ENCODE data around the gene HSD17B4. TPM values are rescaled to one million over a fixed set of nuclear protein-coding genes. Genes with fewer than 3 reads are reported as not detected.

The HSD17B4 gene
- total RNA-seq: 100 to 1,000 TPM; 159 to 288 (median 224) TPM

DNA sequence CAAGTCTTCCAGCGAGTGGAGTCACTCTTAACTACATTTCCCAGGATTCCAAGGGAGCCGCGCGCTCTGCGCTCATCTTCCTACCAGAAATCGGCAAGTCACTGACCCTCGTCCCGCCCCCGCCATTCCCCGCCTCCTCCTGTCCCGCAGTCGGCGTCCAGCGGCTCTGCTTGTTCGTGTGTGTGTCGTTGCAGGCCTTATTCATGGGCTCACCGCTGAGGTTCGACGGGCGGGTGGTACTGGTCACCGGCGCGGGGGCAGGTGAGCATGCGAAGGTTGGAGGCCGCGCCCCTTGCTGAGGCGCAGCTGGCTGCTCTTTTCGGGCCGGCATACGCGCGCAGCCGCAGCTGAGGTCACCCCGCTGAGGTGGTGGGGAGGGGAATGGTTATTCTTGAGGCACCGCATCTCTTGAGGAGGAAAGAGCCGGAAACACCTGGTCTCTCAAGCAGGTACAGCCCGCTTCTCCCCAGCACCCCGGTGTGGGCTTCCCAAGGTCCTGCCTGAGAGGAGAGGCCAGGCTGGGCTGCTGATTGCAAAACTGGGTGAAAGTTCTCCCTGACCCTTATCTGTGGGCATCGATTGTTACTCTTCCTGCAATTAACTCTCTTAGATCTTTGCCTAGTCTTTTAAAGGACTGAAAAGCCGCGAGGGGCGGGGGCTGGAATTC, at the start of gene HSD17B4:
Gene HSD17B4, plus strand, starts transcription at position 125 of the 667 bp plus-strand sequence. Its CDS starts 79 bp downstream, at position 204.
- Histone ChIP-seq H3K27ac (peak within 1 kb of the TSS; percentile 91 to 94 (median 92)), H3K27me3 (no peaks in the 10 kb centered on the region), H3K4me3 (peak within 1 kb of the TSS; percentile 68 to 93 (median 76)), H3K9me3 (peaks cover 0 to 4% (median 0%) of the 10 kb centered on the region in 4 donors), H3K36me3 (no peaks in the 10 kb centered on the region), H3K4me1 (peaks cover 0 to 17% (median 2%) of the 10 kb centered on the region in 4 donors)
- peak; percentile 90 to 97 (median 93) for DNase-seq
- TF ChIP-seq CTCF (IDR thresholded peaks at IDR 0.05) (peak in 1 of 6 experiments; percentile 8), POLR2A (IDR thresholded peaks at IDR 0.05) (peak; percentile 75 to 86)

DNA sequence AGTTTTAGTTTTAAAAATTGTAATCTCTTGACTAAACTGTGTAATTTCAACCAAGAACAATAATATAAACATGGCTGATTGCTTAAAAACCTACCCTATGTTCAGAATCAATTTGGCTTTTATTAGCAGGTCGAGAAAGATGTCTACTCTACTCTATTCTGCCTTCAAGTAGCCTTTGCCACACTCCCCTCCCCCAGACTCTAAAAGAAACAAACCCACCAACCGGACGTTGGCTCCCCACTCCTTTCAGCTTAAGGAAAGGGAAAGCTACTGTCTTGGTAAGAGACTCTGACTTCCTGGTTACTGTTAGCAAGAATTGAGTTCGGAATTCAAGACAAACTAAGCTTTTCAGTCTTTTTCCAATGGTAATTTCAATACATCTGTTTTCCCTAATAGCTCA, 49.7 kb upstream of the HSD17B4 start:
- no peak overlapping the region for H3K27ac ChIP-seq
- no peaks in the 10 kb centered on the region for H3K36me3 ChIP-seq
- TF ChIP-seq CTCF (IDR thresholded peaks at IDR 0.05) (no peak), POLR2A (IDR thresholded peaks at IDR 0.05) (no peak)
- no peak overlapping the region for H3K4me3 ChIP-seq
- H3K4me1 ChIP-seq: peaks cover 0 to 5% (median 2%) of the 10 kb centered on the region in 4 donors
- H3K27me3 ChIP-seq: no peaks in the 10 kb centered on the region
- no peaks in the 10 kb centered on the region for H3K9me3 ChIP-seq
- no peak for DNase-seq

GRCh38 chr5:119404033-119404432, 48.3 kb upstream of the HSD17B4 start:
- Histone ChIP-seq H3K4me3 (no peak overlapping the region), H3K36me3 (no peaks in the 10 kb centered on the region), H3K9me3 (no peaks in the 10 kb centered on the region), H3K27me3 (no peaks in the 10 kb centered on the region), H3K4me1 (peaks cover 0 to 5% (median under 1%) of the 10 kb centered on the region in 4 donors), H3K27ac (no peak overlapping the region)
- no peak for TF ChIP-seq POLR2A (IDR thresholded peaks at IDR 0.05)
- no peak for TF ChIP-seq CTCF (IDR thresholded peaks at IDR 0.05)
- DNase-seq: no peak

DNA sequence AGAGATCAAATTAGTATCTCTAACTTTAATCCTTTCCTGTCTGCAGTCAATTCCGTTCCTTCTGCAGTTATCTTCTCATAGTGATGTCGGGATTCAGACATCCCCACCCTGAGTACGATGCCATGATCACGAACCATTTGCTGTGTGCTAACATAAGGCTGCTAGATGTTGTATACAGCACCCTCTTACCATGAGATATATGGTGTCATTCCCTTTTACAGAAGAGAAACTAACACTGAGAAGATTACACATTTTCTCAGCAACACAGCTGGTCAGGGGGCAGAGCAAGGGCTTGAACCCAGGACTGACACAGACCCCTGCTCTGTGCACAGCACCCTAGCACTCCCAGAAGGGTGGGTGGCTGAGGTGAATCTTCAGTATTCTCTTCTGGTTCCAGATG, 46.9 kb upstream of the HSD17B4 start:
- Histone ChIP-seq H3K4me1 (no peaks in the 10 kb centered on the region), H3K27ac (peak overlapping the region in 1 of 4 donors; percentile 21), H3K4me3 (no peak overlapping the region), H3K27me3 (no peaks in the 10 kb centered on the region), H3K36me3 (no peaks in the 10 kb centered on the region), H3K9me3 (no peaks in the 10 kb centered on the region)
- no peak for DNase-seq
- no peak for TF ChIP-seq CTCF (IDR thresholded peaks at IDR 0.05)
- no peak for TF ChIP-seq POLR2A (IDR thresholded peaks at IDR 0.05)

GRCh38 chr5:119406551-119407110, 45.7 kb upstream of the HSD17B4 start:
- H3K4me3 ChIP-seq: no peak overlapping the region
- H3K9me3 ChIP-seq: no peaks in the 10 kb centered on the region
- peaks cover 0 to 1% (median 0%) of the 10 kb centered on the region in 4 donors for H3K4me1 ChIP-seq
- no peak for DNase-seq
- H3K27ac ChIP-seq: no peak overlapping the region
- no peaks in the 10 kb centered on the region for H3K27me3 ChIP-seq
- H3K36me3 ChIP-seq: no peaks in the 10 kb centered on the region
- no peak for TF ChIP-seq POLR2A (IDR thresholded peaks at IDR 0.05)
- TF ChIP-seq CTCF (IDR thresholded peaks at IDR 0.05): no peak

Measured in Peyer's patch (tissue), 4 donors.